A549 treated with GW870086 at 1 μM for 4 hours (cell line): ENCODE data around the gene AK2. TPM values are rescaled to one million over a fixed set of nuclear protein-coding genes. Genes with fewer than 3 reads are reported as not detected.

Experiments used
- total RNA-seq: library from RNA; stranded (reverse); fragments of 200-300 nt; extraction: Qiagen RNA extraction; gene quantifications from 5 replicates; pipeline ENCODE4 v1.2.3, GENCODE V29; 2022; ENCODE audit warnings: low read depth

AK2 gene
- 142 to 159 TPM (median 153 TPM) in 5 replicates for total RNA-seq

DNA sequence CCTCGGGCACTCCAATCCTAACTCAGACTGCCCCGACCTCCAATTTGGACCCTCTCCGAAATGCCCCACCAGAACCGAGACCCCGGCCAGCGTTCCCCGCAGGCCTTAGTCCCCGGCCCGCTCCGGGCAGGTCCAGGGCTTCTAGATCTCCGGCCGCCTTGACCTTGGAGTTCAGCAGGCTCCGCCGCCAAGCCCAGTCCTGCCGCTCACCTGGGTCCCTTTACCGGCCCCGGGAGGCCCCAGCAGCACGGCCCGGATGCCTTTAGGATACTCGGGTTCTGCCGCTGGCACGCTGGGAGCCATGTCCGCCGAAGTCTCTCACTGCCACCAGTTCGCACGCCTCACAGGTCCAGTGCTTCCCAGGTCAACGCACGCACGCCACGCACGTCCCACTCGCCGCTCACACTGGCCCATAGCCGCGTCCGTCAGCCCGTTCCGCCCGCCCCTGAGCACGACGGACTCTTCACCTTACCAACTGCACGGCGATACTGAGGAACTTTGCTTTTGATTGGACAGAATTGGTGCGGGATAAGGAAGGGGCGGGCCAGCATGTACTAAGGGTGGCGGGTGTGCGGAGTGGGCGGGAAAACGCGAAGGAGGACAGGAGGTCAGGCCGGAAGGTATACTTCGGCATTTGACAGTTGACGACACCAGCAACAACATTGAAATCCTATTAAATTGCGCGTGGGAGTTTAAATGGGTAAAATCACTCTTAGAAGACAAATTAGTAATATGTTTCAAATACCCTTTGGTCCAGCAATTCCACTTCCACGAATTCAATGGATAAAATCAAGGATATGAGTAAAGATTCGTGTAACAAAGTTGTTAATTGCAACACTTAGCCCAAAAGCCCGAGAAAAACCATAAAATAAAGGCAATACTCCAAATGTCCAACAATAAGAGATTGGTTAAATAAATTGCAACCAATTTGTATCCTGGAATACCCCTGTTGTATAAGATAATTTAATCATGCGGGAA is at the start of gene AK2:
TSS of gene AK2 (minus strand) at position 358 of the 978 bp plus-strand sequence. CDS start at position 303, 55 bp downstream.

DNA sequence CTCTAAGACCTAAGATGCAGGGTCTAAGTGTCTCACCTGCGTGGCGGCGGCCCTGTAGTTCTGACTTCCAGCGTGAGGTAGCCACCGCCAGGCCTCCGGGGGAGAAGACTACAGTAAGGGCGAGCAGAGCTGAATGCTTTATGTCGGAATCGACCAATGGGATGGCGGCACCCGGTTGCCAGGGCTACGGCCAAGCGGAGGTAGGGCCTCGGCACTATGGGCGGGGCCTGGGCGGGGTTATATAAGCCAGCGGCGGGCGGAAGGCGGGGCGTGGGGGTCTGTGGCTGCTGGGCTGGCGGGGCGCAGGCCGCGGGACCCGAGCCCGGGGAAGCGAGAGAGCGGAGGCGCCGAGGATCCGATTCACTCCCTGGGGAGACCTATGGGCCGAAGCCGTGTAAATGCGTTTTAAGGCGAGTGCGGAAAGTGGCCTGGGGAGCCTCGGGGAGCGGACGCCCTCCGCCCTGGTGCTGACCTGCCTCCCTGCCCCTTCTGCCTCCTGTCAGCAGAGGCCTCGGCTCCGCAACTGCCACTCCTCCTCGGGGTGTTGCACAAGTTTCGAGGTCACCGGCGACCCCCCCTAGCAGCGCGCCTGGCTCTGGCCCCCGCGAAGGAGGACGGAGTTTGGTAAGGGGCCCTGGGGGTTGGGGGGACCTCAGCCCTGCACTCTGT is 44.3 kb upstream of the AK2 start, which contains the start of gene AZIN2:
TSS of gene AZIN2 (plus strand) at position 269 of the 669 bp plus-strand sequence. CDS start 1,097 bp downstream, outside the sequence.

DNA sequence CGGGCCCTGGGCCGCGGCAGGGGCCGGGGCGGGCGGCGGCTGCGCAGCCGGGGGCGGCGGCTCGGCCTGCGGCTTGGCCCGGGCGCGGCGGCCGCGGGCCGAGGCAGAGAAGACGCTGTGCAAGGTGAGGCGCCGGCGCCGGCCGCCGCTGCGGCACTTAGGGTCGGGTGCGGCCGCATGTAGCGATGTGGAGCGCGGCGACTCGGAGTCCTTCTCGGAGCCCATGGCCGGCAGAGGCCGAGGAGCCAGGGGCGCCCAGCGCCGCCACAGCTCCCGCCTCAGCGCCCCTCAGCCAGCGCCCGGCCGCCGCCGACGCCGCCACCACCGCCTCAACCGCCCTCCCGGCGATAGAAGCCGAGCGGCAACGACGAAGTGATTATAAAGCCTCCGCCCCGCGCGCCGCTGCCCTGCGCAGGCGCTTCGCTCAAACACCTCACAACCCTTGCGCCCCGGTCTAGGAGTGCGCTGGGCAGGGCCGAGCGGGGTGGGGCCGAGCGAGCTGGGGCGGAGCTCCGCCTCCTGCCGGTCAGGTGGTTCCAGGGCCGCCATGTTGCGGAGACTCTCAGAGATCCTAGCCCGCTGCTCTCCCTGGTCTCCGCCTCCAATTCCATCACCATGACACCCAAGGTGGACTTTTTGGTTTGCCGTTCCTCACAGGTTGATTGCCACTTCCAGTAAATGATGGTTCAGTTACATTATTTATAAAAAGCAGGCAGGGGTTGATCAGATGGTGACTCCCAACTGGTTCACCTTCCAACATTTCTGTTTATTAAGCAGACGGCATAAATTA is 72.0 kb downstream of the AK2 start, which contains the start of gene RNF19B:
TSS of gene RNF19B (minus strand) at position 349 of the 790 bp plus-strand sequence. CDS start at position 225, 124 bp downstream.

Other genes with a start within 250 kb of the AK2 start
- gene YARS1, start 219.5 kb downstream of the AK2 start, total RNA-seq = 60.7 to 89.3 TPM (median 67.5 TPM) in 5 replicates
- 11.3 to 17.0 TPM (median 15.7 TPM) in 5 replicates for gene S100PBP, start 219.2 kb downstream of the AK2 start, total RNA-seq
- 0.32 to 0.74 TPM (median 0.62 TPM) in 5 replicates for gene FNDC5, start 166.0 kb downstream of the AK2 start, total RNA-seq
- 0.14 to 0.66 TPM (median 0.38 TPM) in 5 replicates for gene HPCA, start 150.4 kb downstream of the AK2 start, total RNA-seq
- 31.3 to 45.3 TPM (median 39.4 TPM) in 5 replicates for gene TMEM54, start 135.5 kb downstream of the AK2 start, total RNA-seq
- 20.2 to 23.7 TPM (median 22.1 TPM) in 5 replicates for gene RNF19B, start 72.1 kb downstream of the AK2 start, total RNA-seq
- 0.62 to 1.1 TPM (median 1.0 TPM) in 5 replicates for gene AZIN2, start 44.3 kb upstream of the AK2 start, total RNA-seq
- 1.9 to 2.5 TPM (median 2.3 TPM) in 5 replicates for gene TRIM62, start 145.2 kb upstream of the AK2 start, total RNA-seq
- gene ZNF362, start 219.6 kb upstream of the AK2 start, total RNA-seq = 7.9 to 12.4 TPM (median 10.8 TPM) in 5 replicates